Measurements from ENCODE around the gene NPFF.
"Not testable (repeated sequence)": the region's sequence is repeated elsewhere in the genome, so short reads cannot be mapped to it uniquely, and the experiment has no call there.

The NPFF gene

GRCh38 chr12:53497461-53497860 lies 9.8 kb downstream of the NPFF start:
- in situ Hi-C loops (cut with MboI; ENCODE audit: low sequenced_read_pairs), result no loop called here

- in situ Hi-C loops (cut with MboI; ENCODE audit: low sequenced_read_pairs), result no loop called here
Measured at GRCh38 chr12:53496752-53497032, 10.6 kb downstream of the NPFF start.

- in situ Hi-C loops (cut with MboI; ENCODE audit: low sequenced_read_pairs), result no loop called here
Measured at GRCh38 chr12:53495903-53496751, 11.2 kb downstream of the NPFF start.

GRCh38 chr12:53493610-53494391 lies 13.5 kb downstream of the NPFF start:
- in situ Hi-C loops (cut with MboI; ENCODE audit: low sequenced_read_pairs), result no loop called here

DNA sequence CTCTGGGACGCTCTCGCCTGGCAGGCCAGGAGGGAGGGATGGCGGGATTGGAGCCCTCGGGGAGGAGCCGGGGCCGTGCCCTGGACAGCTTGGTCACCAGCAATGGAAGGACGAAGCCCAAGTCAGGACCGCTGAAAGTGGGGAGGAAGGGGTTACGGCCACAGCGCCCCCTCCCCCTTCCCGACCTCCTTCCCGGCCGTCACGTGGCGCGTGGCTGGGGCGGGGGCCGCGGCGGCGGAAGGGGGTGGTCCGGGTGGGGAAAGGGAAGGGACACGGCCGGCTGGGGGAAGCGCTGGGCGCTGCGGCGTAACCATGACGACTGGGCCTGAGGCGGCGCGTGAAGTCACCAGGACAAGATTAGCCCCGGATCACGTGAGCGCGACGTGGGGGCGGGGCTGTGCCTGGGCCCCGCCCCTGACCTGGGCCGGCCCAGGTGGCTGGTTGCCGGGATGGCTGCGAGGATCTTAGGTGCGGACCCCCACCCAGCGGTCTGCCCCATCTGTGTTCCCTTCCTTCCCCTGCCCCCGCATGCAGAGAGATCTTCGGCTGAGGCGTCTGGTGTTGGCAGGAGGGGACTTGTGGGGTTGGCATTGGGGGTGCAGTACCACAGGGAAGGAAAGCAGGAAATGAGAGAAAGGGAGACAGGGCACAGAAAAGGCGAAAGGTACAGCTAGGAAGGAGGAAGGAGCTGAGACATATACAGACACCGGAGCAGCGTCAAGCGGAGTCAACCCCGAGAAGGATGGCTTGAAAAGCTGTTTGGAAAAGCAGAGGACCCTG lies 14.3 kb downstream of the NPFF start:
- in situ Hi-C loops (cut with MboI; ENCODE audit: low sequenced_read_pairs), result no loop called here

- in situ Hi-C loops (cut with MboI; ENCODE audit: low sequenced_read_pairs), result no loop called here
Measured at GRCh38 chr12:53492188-53492587, 15.1 kb downstream of the NPFF start.

- in situ Hi-C loops (cut with MboI; ENCODE audit: low sequenced_read_pairs), result no loop called here
Measured at GRCh38 chr12:53489242-53489864, 17.9 kb downstream of the NPFF start.

DNA sequence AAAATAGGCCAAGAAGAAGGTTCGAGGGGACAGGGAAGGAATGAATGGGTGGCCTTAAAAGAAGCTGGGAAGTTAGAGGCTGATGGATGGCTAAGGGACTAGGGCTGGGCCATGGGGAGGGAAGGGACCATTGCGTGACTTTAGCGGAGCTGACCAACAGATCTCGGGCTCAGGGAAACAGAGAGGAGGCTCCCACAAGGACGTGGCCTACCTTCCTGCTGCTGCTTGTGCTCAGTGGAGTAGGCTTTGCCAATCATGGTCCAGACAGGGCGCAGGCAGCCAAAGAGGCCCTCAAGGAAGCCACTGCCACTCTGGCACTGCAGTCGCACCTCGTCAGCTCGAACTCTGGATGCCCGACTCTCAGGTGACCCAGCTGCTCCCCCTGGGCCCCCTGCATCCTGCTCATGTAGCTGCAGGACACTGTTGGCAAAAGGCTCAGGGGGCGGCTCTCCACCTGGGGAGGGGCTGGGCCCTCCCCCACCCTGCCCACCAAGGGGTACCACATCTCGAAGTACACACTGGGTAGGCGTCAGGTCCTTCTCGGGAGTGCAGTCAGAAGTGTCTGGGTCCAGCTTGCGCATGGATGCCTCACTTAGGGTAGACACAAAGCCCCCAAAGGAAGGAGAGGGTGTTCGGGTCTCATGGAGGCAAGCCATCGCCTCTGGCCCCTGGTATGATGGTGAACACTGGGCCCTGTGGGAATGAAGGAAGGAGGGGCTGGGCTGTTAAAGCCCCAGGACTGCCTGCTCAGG lies 20.4 kb downstream of the NPFF start:
- in situ Hi-C loops (cut with MboI; ENCODE audit: low sequenced_read_pairs), result no loop called here

DNA sequence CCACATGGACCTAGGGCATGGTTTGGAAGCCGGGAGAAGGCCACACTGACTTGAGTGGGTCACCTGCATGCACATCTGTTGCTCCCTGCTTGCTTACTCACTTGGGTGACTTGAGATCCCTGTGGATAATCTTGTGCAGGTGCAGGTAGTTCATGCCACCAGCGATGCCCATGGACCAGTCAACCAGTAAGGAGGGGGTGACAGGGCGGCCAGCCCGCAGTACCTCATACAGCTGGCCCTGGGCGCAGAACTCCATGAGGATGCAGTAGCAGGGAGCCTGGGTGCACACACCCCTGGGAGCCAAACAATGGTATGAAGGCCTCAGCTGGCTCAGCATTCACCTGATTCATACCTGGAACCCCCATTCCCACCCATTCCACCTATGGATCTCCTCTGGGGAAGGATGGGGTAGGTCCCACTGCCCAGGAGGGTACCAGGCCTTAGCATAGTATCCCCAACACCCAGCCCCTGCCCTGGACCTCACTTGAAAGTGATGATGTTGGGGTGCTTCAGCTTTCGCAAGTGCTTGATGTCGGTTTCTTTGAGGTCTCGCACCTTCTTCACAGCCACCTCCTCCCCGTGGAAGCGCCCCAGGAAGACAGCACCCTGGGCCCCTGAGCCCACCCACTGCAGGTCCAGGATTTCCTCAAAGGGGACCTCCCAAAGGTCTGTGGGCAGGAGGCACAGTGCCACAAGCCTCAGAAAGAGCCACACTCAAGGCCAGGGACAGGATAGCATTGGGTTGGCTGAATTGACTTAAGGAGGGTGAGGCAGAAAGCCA lies 21.1 kb downstream of the NPFF start:
- in situ Hi-C loops (cut with MboI; ENCODE audit: low sequenced_read_pairs), result no loop called here

DNA sequence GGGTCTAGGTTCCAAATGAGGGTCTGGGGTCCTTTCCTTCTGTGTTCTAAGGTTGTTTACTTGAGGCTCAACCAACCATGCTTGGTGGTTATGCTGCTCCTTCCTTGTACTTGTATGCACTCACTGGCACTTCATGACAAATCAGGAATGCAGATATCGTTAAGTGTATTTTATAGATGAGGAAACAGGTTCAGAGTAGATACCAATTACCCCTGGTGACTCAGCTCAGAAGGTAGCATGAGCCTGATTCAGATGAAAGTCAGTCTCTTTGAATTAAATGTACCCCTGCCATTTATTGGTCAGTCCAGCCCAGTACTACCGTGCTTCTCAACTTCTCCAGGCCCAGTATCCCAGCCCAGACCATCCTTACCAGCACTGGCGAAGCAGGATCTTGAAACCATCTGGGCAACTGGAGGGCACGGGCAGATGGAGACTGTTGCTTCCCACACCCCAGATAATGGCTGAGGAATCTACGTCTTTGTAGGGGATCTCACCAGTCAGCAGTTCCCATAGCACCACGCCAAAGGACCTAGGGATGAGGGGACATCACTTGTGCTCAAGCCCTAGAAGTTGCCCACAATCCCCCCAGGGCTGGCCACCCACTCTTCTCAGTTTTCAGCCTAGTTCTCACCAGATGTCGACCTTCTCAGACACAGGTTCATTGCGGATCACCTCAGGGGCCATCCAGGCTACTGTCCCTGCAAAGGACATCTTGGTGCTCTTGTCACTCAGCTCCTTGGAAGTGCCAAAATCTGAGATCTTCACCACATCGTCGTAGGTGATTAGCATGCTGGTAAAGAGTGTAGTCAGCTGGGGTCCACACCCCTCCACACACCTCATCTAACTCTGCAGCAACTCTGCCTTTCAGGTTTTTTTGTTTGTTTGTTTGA lies 22.4 kb downstream of the NPFF start:
- in situ Hi-C loops (cut with MboI; ENCODE audit: low sequenced_read_pairs), result no loop called here

GRCh38 chr12:53483979-53484377 lies 23.3 kb downstream of the NPFF start:
- in situ Hi-C loops (cut with MboI; ENCODE audit: low sequenced_read_pairs), result no loop called here

- in situ Hi-C loops (cut with MboI; ENCODE audit: low sequenced_read_pairs), result no loop called here
Measured at GRCh38 chr12:53483225-53483978, 23.9 kb downstream of the NPFF start.

DNA sequence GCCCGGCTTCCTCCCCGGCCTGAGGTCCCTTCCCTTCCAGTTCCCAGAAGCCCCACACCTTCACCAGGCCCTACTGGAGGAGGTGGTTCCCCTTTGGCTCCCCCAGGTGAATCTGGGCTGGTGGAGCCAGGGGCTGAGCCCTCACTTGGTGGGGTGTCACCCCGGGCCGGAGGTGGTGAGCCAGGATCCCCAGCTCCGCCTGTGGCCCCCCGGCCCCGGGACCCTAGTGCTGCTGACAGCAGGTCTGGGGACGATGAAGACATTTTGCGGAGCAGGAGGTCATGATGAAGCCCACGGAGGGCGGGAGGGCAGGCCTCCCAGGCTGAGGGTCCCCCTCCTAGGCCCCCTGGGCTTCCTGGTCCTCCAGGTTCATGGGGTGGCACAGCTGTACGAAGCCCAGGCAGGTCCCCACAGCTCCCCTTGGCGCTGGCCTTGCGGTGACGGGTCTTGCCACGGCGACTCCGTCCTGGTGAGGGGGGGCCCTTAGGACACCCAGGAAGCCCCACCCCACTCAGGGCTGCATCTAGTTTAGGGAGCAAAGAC lies 24.6 kb downstream of the NPFF start:
- in situ Hi-C loops (cut with MboI; ENCODE audit: low sequenced_read_pairs), result no loop called here

- in situ Hi-C loops (cut with MboI; ENCODE audit: low sequenced_read_pairs), result no loop called here
Measured at GRCh38 chr12:53481939-53482586, 25.2 kb downstream of the NPFF start.

DNA sequence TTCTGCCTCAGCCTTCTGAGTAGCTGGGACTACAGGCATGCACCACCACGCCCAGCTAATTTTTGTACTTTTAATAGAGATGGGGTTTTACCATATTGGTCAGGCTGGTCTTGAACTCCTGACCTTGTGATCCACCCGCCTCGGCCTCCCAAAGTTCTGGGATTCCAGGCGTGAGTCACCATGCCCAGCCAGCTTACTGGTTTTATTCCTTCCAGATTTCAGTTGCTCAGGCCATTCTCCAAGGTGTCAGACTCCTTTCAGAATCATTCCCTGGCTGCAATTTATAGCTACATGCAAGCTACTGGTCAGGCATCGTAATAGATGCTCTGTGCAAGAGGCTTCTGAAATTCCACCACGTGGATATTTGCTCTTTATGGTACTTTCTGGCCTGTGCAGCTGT lies 25.8 kb downstream of the NPFF start:
- in situ Hi-C loops (cut with MboI; ENCODE audit: low sequenced_read_pairs), result not testable (repeated sequence)

- in situ Hi-C loops (cut with MboI; ENCODE audit: low sequenced_read_pairs), result no loop called here
Measured at GRCh38 chr12:53480491-53481442, 26.5 kb downstream of the NPFF start.
